GM12891 (cell line): ENCODE measurements around the gene CPT1A.

Experiments used
- POLR2A ChIP-seq: IDR thresholded peaks from 2 replicates; pipeline ENCODE4 v1.6.1; 2011; ENCODE audit warnings: low read depth, low read length, control low read depth
- POLR2AphosphoS5 ChIP-seq: IDR thresholded peaks from 2 replicates; pipeline ENCODE4 v1.6.1; 2011; ENCODE audit warnings: low read depth, low read length, control low read depth
- SPI1 ChIP-seq: IDR thresholded peaks from 2 replicates; pipeline ENCODE4 v1.6.1; 2011; ENCODE audit warnings: low read depth, low read length, control low read depth
- TAF1 ChIP-seq: IDR thresholded peaks from 2 replicates; pipeline ENCODE4 v1.6.1; 2011; ENCODE audit warnings: low read depth, low read length, control low read depth

GRCh38 chr11:68775951-68776388 lies 65.7 kb downstream of the CPT1A start:
- TF ChIP-seq TAF1: no peak
- no peak for TF ChIP-seq POLR2A
- TF ChIP-seq SPI1: no peak
- no peak for TF ChIP-seq POLR2AphosphoS5
